GM18498 (cell line): Measurements from ENCODE around the gene SMAD1.

Source experiments
- ATAC-seq: cut with Tn5 transposase; IDR thresholded peaks from one replicate; pipeline ENCODE4 v1.9.1; 2021; ENCODE audit warnings: mild to moderate bottlenecking, moderate library complexity; ENCODE audit not compliant: unreplicated experiment

SMAD1 gene

DNA sequence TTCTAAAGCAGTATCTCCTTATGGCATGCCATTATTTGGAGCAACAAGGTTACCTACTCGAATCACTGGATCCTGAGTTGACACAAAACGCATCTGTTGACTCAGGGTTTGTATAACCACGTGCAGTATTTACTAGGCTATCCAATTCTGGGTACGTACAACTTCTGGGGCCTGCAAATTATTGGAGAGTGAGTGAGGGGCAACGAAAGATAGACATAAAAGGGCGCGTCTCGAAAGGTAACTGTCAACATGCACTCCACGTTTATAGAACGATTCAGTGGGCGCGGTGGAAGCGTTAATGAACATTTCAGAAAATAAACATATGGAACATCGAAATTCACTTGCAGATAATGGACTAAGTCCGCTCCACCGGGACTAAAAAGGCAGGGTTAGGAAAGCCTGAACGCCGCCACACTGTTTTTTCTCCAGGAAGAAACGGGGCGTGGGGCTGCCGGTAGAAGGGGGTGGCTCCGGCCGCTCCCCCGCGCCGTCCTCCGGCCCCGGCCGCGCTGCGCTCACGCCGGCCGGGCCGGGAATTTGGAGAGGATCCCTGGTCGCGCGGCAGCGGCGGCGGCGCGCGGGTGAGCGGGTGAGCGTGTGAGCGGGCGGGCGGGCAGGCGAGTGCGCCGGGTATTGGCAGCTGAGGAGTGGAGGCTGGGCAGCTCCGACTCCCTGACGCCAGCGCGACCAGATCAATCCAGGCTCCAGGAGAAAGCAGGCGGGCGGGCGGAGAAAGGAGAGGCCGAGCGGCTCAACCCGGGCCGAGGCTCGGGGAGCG, at the start of gene SMAD1:
SMAD1 (plus strand) TSS at position 690 of the 778 bp plus-strand sequence. CDS start 32,761 bp downstream, outside the sequence.
- peak; percentile 59 for ATAC-seq

- ATAC-seq, result no peak
Observed at GRCh38 chr4:145433684-145434083, 48.0 kb upstream of the SMAD1 start.

DNA sequence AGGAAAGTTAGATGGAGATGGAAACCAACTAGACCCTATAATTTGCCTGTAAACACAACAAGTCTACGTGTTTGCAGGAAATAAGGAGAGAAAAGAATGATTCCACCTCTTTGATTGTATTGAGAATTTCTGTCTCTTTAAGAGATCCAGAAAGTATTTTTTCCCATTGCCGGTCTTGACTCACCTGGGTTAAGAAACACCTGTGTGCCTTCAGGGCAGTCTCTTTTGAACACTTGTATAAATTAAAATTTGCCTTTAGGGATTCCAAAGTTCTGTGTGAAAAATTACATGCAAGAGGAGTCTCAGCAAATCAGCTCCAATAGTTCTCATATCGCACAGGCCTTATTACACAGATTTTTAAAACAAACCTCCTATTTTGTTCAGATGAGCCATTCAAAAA, 46.0 kb upstream of the SMAD1 start:
- no peak for ATAC-seq

DNA sequence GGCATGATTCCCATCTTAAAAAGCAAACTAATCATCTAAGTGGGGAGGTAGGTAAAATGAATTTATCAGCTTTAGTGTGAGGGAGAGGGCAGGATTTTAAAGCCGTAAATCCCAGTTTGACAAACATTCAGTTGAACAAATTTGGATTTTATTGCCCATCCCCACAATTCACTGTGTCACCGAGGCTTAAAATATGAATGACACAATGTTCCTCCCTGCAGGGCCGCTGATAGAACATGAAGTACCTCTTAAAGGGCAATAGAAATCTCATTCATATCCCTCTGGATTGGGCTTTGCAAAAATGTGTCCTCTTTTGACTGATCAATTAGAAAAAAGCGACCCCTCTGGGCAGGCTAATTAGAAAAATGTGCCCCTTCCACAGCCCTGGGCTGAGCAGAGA, 45.5 kb upstream of the SMAD1 start:
- no peak for ATAC-seq

- no peak for ATAC-seq
Observed at GRCh38 chr4:145436796-145437195, 44.9 kb upstream of the SMAD1 start.

DNA sequence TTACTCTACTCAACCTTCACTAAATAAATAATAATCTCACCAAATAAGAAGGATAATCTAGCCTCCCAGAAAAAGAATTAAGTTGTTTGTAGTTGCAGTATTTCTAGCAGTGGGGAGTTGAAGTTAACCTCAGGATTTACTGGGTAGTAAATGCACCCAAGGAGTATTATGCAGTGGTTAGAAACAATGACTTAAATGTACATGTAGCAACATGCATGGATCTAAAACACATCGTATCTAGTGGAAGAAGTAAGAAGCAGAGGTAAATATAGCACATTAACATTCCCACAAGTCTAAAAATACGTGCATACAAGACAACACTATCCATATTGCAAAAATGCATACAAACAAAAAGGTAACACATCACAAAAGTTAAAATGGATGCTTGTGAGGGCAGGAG, 44.2 kb upstream of the SMAD1 start:
- ATAC-seq, result no peak

- no peak for ATAC-seq
Observed at GRCh38 chr4:145438298-145438697, 43.4 kb upstream of the SMAD1 start.

- no peak for ATAC-seq
Observed at GRCh38 chr4:145440292-145441007, 41.2 kb upstream of the SMAD1 start.

DNA sequence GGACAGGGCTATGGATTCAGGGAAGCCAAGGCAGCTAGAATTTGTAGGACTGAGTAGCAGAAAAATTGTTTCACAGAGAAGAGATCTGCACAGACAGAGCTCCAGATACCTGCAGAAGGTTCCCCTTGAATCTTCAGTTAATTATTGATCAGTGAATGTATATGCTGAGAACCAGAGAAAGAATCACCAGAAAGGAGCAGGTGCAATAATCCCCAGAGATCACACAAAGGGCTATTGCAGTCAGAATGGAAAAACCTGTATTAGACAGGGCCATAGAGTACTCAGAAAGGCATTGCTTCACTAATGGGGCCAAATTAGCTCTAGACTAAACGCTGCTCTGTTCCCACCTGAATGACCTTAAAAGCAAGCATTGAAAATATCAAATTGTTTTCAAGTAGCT, 35.5 kb upstream of the SMAD1 start:
- ATAC-seq, result peak; percentile 72

DNA sequence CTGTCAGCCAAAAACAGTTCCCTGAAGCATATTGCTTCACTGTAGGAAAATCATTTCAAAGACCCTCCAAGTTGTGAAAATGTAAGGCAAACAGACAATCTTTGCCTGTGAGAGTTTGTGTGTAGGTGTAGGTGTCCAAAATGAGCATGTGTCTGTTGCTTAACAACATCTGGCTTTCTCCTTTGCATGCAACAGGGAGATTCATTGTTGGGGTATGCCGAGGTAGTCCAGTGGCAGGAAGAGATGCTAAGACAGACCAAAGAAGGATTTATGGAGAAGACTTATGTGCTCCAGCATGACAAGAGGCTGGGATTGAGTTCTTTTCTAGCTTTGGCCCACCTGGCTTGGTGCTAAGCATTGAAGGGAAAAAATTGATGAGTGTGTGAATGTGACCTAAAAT, 29.8 kb upstream of the SMAD1 start:
- ATAC-seq, result no peak

GRCh38 chr4:145452447-145453162, 29.0 kb upstream of the SMAD1 start:
- no peak for ATAC-seq

DNA sequence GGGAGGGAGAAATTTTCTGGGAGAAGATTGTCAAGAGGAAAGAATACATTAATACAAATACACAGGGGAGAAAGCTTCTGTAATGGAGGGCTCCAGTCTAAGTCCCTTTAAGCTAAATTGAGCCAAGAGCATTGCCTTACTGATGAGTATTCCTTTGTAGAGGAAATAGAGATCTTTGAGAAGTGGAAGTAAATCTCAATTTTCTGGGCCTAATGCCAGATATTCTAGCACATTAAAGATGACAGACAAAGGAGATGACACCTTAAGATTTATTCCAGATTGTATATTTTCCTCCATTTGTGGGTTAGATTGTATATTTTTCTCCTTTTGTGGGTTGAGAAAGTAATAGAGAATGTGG, 28.5 kb upstream of the SMAD1 start:
- no peak for ATAC-seq

DNA sequence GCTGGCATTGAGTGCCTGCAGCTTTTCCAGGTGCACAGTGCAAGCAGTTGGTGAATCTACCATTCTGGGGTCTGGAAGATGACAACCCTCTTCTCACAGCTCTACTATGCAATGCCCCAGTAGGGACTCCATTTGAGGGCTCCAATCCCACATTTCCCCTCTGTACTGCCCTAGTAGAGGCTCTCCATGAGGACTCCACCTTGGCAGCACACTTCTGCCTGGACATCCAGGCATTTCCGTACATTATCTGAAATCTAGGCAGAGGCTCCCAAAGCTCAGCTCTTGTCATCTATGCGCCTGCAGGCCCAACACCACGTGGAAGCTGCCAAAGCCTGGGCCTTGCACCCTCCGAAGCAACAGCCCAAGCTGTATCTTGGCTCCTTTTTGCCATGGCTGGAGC, 8.4 kb upstream of the SMAD1 start:
- no peak for ATAC-seq

- ATAC-seq, result peak; percentile 32
Observed at GRCh38 chr4:145480257-145480656, 1.4 kb upstream of the SMAD1 start.

DNA sequence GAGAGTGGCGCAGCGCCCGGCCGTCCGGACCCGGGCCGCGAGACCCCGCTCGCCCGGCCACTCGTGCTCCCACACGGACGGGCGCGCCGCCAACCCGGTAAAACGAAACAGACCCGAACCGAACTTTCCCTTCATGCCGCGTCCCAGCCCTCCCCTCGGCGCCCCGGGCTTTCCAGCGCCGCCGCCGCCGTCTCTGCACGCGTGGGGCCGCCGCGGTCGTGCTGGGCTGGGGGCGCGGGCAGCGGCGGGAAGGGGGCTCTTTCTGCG, 222 bp downstream of the SMAD1 start:
- ATAC-seq, result peak; percentile 26

GRCh38 chr4:145482209-145483037, 770 bp downstream of the SMAD1 start:
- ATAC-seq, result peak; percentile 32

DNA sequence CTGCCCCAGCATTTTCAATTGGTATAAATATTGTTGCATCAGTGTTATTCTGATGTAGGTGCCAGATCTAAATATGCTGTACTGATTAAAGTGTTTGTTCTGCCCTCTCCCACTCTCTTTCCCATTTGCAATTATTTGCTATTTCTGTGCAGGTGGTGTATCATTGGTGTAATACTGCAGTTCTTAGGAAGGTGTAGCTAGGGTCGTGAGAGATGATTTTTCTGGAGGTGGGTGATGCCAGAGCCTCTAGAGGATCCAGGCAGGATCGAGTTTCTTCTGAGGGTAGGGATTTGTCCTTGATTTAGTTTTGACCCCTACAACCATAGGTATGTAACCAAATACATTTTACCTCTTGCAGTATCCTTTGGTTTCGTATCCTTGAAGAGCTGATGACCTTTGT, 1.9 kb downstream of the SMAD1 start:
- ATAC-seq, result no peak

DNA sequence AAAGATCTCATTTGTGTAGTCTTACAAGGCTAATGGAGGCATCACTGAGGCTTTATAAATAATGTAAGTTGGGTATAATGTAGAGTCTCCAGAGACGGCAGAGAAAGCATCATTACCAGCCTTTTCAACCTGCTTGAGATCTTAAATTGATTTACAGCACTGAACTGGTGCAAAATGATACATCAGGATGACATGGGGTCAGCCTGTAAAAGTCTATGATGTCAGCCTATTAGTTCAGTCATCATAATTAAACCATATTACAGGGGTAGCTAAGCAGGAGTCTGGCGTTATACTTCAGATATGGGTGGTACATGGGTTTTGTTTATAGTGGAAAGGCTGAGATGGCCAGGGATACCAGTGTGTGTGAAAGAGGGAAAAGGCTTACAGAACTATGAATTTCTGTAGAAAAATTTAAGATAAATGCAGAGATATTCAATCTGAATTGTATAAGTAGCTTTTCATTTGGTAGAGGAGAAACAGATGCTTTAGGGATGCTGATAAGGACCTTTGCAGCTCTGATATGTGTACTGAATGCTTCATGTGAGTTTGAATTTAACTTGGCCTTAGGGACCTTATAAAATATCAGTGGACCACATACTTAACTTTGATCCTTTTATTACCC, 2.7 kb downstream of the SMAD1 start:
- no peak for ATAC-seq

DNA sequence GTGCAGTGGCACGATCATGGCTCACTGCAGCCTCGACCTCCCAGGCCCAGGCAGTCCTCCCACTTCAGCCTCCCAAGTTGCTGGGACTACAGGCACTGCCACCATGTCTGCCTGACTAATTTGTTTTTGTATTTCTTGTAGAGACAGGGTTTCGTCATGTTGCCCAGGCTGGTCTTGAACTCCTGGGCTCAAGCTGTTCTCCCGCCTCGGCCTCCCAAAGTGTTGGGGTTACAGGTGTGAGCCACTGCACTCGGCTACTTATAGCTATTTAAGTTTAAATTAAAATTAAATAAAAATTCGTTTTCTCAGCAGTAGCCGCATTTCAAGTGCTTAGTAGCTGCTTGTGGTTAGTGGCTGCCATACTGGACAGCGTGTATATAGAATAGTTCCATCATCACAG, 3.5 kb downstream of the SMAD1 start:
- no peak for ATAC-seq

DNA sequence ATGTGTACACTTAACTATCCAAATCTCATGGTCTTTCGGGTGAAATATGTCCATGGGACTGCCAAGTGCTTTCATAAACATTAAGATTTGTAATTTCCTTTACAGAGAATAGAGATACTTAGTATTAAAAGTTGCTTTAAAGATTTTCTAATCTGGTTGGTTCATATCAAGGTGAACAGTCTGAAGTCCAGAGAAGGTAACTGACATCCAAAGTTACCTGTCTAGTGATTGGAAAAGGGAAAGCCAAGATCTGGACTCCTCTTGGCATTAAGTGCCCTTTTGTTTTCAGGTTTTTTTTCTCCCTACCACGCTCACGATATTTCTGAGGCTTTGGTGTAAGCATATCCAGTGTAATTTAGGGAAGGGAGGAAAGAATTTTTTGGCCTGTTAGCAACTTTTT, 5.0 kb downstream of the SMAD1 start:
- no peak for ATAC-seq

DNA sequence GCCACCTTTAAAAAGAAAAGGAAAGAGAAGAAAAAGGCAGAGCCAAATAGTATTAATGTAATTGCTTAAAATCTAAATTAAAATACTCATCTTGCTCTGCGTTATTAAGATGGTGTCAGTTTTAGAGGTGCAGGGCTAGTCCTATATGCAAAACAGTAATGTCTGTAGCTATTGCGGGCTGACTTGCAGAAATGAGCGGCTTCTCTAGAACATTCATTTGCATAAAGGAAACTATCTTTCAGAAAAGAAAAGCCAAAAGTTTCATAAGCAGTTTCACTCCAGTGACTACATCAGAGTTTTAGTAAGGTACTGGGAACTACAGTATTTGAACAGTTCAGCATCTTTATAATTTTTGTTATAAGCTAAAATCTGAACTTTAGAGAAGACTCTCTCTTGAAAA, 6.0 kb downstream of the SMAD1 start:
- ATAC-seq, result peak; percentile 94
